CD4-positive, alpha-beta T cell (primary cell): ENCODE measurements around the gene MPHOSPH8. TPM values are rescaled to one million over a fixed set of nuclear protein-coding genes. Genes with fewer than 3 reads are reported as not detected.

Experiments
- ATAC-seq: fragments of 200-7000 bp; cut with Tn5 transposase; one replicate; pipeline ENCODE4 v1.10.0; 2022; ENCODE audit warnings: mild to moderate bottlenecking; ENCODE audit not compliant: poor library complexity
- CTCF ChIA-PET: fragments of 350-600 bp; sonication (Branson Sonifier 250); formaldehyde crosslinking; loops from one replicate; lab custom pipeline; 2021; ENCODE audit warnings: antibody characterized with exemption, inconsistent platforms; lab: Charles Lee
- POLR2A ChIA-PET: fragments of 350-600 bp; sonication (Branson Sonifier 250); formaldehyde crosslinking; loops from one replicate; lab custom pipeline; 2021; ENCODE audit warnings: antibody characterized with exemption, inconsistent platforms; lab: Charles Lee
- DNase-seq, 14 experiments: peaks; one replicate each; pipeline ENCODE4 v3.0.0-alpha.2; 2013 to 2020; ENCODE audit warnings: mixed read lengths in 2 of 14
- H3K27ac ChIP-seq, 2 donors: one replicate each; pipeline versions ENCODE4 v1.5.1 to v1.7.0; 2013; ENCODE audit warnings: low read length in 2 of 2, low read depth in 1 of 2, mild to moderate bottlenecking in 1 of 2
- H3K27me3 ChIP-seq, 2 experiments: 1 replicate in 1 of 2; 2 replicates in 1 of 2; pipeline versions ENCODE4 v1.6.1 to v1.7.0; 2013; ENCODE audit warnings: low read length in 2 of 2, control low read depth in 1 of 2, mild to moderate bottlenecking in 1 of 2, moderate library complexity in 1 of 2; ENCODE audit not compliant: insufficient read depth in 2 of 2, control insufficient read depth in 1 of 2
- H3K36me3 ChIP-seq: one replicate; pipeline ENCODE4 v1.6.1; 2013; ENCODE audit warnings: low read length, control low read depth; ENCODE audit not compliant: insufficient read depth
- H3K4me1 ChIP-seq: one replicate; pipeline ENCODE4 v1.6.1; 2013; ENCODE audit warnings: low read length, control low read depth; ENCODE audit not compliant: insufficient read depth
- H3K4me3 ChIP-seq: one replicate; pipeline ENCODE4 v1.5.1; 2013; ENCODE audit warnings: mild to moderate bottlenecking, low read length, moderate library complexity
- H3K9me3 ChIP-seq, 2 experiments: 1 replicate in 1 of 2; 2 replicates in 1 of 2; pipeline versions ENCODE4 v1.6.1 to v1.7.0; 2013; ENCODE audit warnings: low read length in 2 of 2, mild to moderate bottlenecking in 2 of 2, control low read depth in 1 of 2, moderate library complexity in 1 of 2; ENCODE audit not compliant: control insufficient read depth in 1 of 2, insufficient read depth in 1 of 2
- H3K27ac Mint-ChIP-seq: one replicate; pipeline ENCODE4 v1.8.0; 2020; ENCODE audit warnings: mixed read lengths
- H3K27me3 Mint-ChIP-seq: one replicate; pipeline ENCODE4 v1.8.0; 2021; ENCODE audit warnings: mixed read lengths
- H3K36me3 Mint-ChIP-seq: one replicate; pipeline ENCODE4 v1.8.0; 2021; ENCODE audit warnings: low read depth, mixed read lengths
- H3K4me1 Mint-ChIP-seq: one replicate; pipeline ENCODE4 v1.8.0; 2021; ENCODE audit warnings: low read depth, mixed read lengths
- H3K4me3 Mint-ChIP-seq: one replicate; pipeline ENCODE4 v1.8.0; 2020; ENCODE audit warnings: mild to moderate bottlenecking, mixed read lengths
- H3K9me3 Mint-ChIP-seq: one replicate; pipeline ENCODE4 v1.8.0; 2020; ENCODE audit warnings: mixed read lengths
- intact Hi-C, 2 experiments: fragments of 100-400 bp; cut with DNase I in 1 of 2; cut with micrococcal nuclease in 1 of 2; formaldehyde crosslinking; loops; one replicate each; pipeline versions ENCODE4 v1.15.1 to v1.9.0; 2023 to 2025; cut with DNase I, micrococcal nuclease
- total RNA-seq, 174 experiments: library from RNA in 2 of 174; stranded (reverse) in 2 of 174; gene quantifications; one replicate each; pipeline ENCODE4 v1.2.3 and lab custom pipeline; 2021 to 2026
- TF ChIP-seq, protein P1 (sequence below): fragments of 200-600 bp; IDR thresholded peaks from one replicate; pipeline ENCODE4 v1.8.0; 2022; ENCODE audit warnings: antibody characterized with exemption, mild to moderate bottlenecking

MPHOSPH8 gene
- total RNA-seq, 2 experiments from 2014 or later, result 48.0 to 51.2 TPM

DNA sequence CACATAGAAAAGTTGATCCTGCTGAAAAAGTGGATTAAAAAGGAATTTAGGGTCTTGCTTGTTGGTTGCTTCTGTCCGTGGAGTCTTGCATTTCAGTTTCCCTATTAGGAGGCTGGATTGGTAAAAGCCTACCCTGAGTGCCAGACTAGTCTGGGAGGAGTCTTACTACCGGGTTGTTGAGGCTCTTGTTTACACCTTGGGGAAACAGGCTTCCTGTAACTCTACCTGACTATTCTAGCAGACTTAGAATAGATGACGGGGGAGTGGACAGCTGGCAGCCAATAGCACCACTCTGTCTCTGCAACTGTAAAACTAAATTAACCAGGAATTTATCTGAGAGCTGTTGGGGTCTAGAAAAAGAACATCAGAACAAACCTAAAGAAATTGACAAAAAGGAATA is 11.3 kb upstream of the MPHOSPH8 start:
- ChIA-PET POLR2A (no interaction called here), CTCF (no interaction called here)
- H3K27ac Mint-ChIP-seq, result no peak overlapping the region
- Histone ChIP-seq H3K36me3 (no peaks in the 10 kb centered on the region), H3K9me3 (peaks cover 5 to 8% of the 10 kb centered on the region in 2 experiments), H3K27ac (no peak overlapping the region), H3K4me3 (no peak overlapping the region), H3K27me3 (no peaks in the 10 kb centered on the region), H3K4me1 (no peaks in the 10 kb centered on the region)
- intact Hi-C loops, result no loop called here
- no peaks in the 10 kb centered on the region for H3K36me3 Mint-ChIP-seq
- H3K9me3 Mint-ChIP-seq, result no peaks in the 10 kb centered on the region
- no peak for DNase-seq
- ATAC-seq, result no peak
- H3K4me3 Mint-ChIP-seq, result no peak overlapping the region
- TF ChIP-seq, protein P1, sequence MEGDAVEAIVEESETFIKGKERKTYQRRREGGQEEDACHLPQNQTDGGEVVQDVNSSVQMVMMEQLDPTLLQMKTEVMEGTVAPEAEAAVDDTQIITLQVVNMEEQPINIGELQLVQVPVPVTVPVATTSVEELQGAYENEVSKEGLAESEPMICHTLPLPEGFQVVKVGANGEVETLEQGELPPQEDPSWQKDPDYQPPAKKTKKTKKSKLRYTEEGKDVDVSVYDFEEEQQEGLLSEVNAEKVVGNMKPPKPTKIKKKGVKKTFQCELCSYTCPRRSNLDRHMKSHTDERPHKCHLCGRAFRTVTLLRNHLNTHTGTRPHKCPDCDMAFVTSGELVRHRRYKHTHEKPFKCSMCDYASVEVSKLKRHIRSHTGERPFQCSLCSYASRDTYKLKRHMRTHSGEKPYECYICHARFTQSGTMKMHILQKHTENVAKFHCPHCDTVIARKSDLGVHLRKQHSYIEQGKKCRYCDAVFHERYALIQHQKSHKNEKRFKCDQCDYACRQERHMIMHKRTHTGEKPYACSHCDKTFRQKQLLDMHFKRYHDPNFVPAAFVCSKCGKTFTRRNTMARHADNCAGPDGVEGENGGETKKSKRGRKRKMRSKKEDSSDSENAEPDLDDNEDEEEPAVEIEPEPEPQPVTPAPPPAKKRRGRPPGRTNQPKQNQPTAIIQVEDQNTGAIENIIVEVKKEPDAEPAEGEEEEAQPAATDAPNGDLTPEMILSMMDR, result no peak
- no peaks in the 10 kb centered on the region for H3K4me1 Mint-ChIP-seq
- peaks cover 40% of the 10 kb centered on the region for H3K27me3 Mint-ChIP-seq

DNA sequence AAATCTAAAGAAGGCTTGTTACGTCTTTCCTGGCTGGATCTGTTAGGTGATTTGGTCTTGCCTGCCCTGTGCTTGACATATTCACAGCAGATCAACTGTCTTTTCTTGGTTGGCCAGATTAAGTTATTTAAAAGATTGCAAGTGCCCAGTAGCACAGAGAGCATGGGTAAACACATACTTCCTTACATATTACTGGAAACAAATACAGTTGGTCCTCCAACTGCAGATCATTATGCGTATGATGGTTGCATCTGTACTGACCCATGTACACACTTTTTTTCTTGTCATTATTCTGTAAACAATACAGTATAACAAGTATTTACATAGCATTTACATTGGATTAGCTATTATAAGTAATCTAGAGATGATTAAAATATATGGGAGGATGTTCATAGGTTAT is 9.2 kb upstream of the MPHOSPH8 start:
- Histone ChIP-seq H3K27me3 (no peaks in the 10 kb centered on the region), H3K4me3 (no peak overlapping the region), H3K4me1 (no peaks in the 10 kb centered on the region), H3K36me3 (no peaks in the 10 kb centered on the region), H3K27ac (no peak overlapping the region), H3K9me3 (no peaks in the 10 kb centered on the region)
- Mint-ChIP-seq H3K4me3 (no peak overlapping the region), H3K27ac (no peak overlapping the region), H3K27me3 (peaks cover 29% of the 10 kb centered on the region), H3K4me1 (no peaks in the 10 kb centered on the region), H3K36me3 (no peaks in the 10 kb centered on the region), H3K9me3 (no peaks in the 10 kb centered on the region)
- no peak for ATAC-seq
- POLR2A ChIA-PET, result no interaction called here
- DNase-seq, result no peak
- CTCF ChIA-PET, result no interaction called here
- TF ChIP-seq, protein P1, result no peak
- intact Hi-C loops, result no loop called here

DNA sequence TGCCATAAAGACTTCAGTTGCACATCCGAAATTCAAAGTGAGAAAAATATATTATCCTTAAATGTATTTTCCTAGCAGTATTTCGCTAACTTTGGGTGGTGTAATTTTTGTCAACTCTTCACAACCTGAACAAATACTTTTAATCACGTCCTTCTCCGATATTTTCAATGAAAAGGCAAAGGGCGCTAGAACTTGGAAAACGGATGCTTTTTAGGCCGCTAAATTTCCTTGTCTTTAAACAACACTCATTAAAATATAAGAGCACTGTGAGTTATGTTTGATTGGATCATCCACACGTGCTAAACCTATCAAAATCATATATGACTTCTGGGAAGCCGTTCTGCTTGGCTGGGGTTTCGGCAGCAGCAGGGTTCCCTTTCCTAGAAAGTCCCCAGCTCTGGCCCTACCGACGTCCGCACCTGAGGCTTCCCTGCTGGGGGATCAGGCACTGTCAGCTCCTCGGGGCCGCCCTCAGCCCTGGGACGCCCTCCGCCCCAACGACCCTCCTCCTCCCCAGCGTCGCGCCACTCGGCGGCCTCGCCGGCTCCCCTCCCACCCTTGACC is 462 bp upstream of the MPHOSPH8 start:
- no peak for ATAC-seq
- POLR2A ChIA-PET, result interaction anchor here (0.6 to 3.0 kb wide), 11 partner anchors 20 to 1141 kb away, joined by 3 to 19 read pairs (median 4); partner anchors contain the start of genes EEF1AKMT1, PSPC1 and ZMYM5
- H3K27me3 Mint-ChIP-seq, result no peaks in the 10 kb centered on the region

More for the DNA sequence above, 462 bp upstream of the MPHOSPH8 start:
- Histone ChIP-seq H3K36me3 (no peaks in the 10 kb centered on the region), H3K27ac (peak overlapping the region; percentile 76 to 79), H3K9me3 (no peaks in the 10 kb centered on the region), H3K4me1 (peaks cover 23% of the 10 kb centered on the region), H3K27me3 (no peaks in the 10 kb centered on the region), H3K4me3 (peak overlapping the region; percentile 84)
- peak overlapping the region; percentile 100 for H3K4me3 Mint-ChIP-seq
- peak overlapping the region; percentile 97 for H3K27ac Mint-ChIP-seq
- peaks cover 37% of the 10 kb centered on the region for H3K36me3 Mint-ChIP-seq
- TF ChIP-seq, protein P1, result no peak
- CTCF ChIA-PET, result interaction anchor here (0.6 kb wide), 1 partner anchor 8 kb away, joined by 3 read pairs; no protein-coding TSS in a partner anchor
- no peaks in the 10 kb centered on the region for H3K9me3 Mint-ChIP-seq
- no peak for DNase-seq
- intact Hi-C loops, result loop anchor here (2.0 to 10.0 kb wide), 7 partner anchors 46 to 1822 kb away; partner anchors contain the start of genes PSPC1 (in 2 of the 2), ZMYM5 (in 2 of the 2), EEF1AKMT1 (in 1 of the 2) and ZDHHC20 (in 1 of the 2)
- H3K4me1 Mint-ChIP-seq, result peaks cover 35% of the 10 kb centered on the region
